ENCODE measurements around the gene SSBP1.
A peak's percentile ranks its signal among the peaks of the same experiment; 100 is the strongest.

DNA sequence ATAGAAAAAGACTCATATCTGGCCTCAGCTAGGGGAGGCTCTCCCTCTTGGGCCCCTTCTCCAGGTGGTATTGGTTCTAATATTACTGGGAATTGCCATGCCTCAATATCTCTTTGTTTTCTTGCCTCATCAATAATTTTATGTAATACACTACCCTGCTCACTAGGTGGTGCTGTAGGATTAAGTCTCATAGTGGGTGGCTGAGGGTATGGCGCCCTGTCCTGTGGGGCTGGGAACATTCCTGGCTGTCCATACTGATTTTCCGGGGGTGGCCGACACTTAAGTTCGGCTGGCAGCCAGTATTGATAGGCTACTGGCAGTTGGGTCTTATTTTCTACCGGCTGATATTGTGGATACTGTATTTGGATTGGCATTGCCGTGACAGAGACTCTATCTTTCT, 16.8 kb downstream of the SSBP1 start:
- no peak for TF ChIP-seq POLR2A (IDR thresholded peaks at IDR 0.05)
- TF ChIP-seq, protein P1, sequence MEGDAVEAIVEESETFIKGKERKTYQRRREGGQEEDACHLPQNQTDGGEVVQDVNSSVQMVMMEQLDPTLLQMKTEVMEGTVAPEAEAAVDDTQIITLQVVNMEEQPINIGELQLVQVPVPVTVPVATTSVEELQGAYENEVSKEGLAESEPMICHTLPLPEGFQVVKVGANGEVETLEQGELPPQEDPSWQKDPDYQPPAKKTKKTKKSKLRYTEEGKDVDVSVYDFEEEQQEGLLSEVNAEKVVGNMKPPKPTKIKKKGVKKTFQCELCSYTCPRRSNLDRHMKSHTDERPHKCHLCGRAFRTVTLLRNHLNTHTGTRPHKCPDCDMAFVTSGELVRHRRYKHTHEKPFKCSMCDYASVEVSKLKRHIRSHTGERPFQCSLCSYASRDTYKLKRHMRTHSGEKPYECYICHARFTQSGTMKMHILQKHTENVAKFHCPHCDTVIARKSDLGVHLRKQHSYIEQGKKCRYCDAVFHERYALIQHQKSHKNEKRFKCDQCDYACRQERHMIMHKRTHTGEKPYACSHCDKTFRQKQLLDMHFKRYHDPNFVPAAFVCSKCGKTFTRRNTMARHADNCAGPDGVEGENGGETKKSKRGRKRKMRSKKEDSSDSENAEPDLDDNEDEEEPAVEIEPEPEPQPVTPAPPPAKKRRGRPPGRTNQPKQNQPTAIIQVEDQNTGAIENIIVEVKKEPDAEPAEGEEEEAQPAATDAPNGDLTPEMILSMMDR (IDR thresholded peaks at IDR 0.05), result peak in 2 of 5 experiments; percentile 16 to 25
- no peak for TF ChIP-seq EP300 (IDR thresholded peaks at IDR 0.05)

Data from tibial nerve (tissue), 4 donors.